Upper lobe of left lung (tissue), 4 donors: ENCODE measurements around the gene SYVN1.

Source experiments
- CTCF ChIP-seq, 6 experiments: fragments of 450-650 bp in 4 of 6; fragments of 200-600 bp in 2 of 6; sonication (generic) in 2 of 6; IDR thresholded peaks; one replicate each; pipeline ENCODE4 v1.5.1; 2016 to 2019; ENCODE audit warnings: antibody characterized with exemption in 6 of 6
- POLR2A ChIP-seq, 4 donors: fragments of 450-650 bp; IDR thresholded peaks; one replicate each; pipeline ENCODE4 v1.5.1; 2016 to 2017; ENCODE audit warnings: antibody characterized with exemption in 4 of 4, mild to moderate bottlenecking in 2 of 4

GRCh38 chr11:65182258-65183170 lies 48.2 kb upstream of the SYVN1 start:
- TF ChIP-seq POLR2A (IDR thresholded peaks at IDR 0.05) (no peak), CTCF (IDR thresholded peaks at IDR 0.05) (peak in 1 of 6 experiments; percentile 9)
